HEK293 (cell line): ENCODE data around the gene RNASEH1.

Experiments used
- CTCF ChIA-PET: fragments of 350-600 bp; formaldehyde crosslinking; extraction: SDS; loops from one replicate; lab custom pipeline; 2021; ENCODE audit warnings: antibody characterized with exemption; lab: Yijun Ruan, JAX
- POLR2A ChIA-PET: fragments of 300-600 bp; formaldehyde crosslinking; extraction: SDS; loops from one replicate; lab custom pipeline; 2020; ENCODE audit warnings: antibody characterized with exemption, inconsistent platforms; lab: Yijun Ruan, JAX
- H3K27ac ChIP-seq: fragments of 200-500 bp; sonication (Bioruptor generic); 2 replicates; pipeline ENCODE4 v1.5.1; 2014; ENCODE audit warnings: low read depth, low read length, control low read depth, inconsistent platforms; ENCODE audit errors: extremely low read depth
- H3K36me3 ChIP-seq, 2 experiments: fragments of 200-500 bp in 1 of 2; sonication (Bioruptor generic) in 1 of 2; 1 replicate in 1 of 2; 2 replicates in 1 of 2; pipeline ENCODE4 v1.5.1; 2014 to 2017; ENCODE audit warnings: inconsistent platforms in 2 of 2, low read length in 2 of 2; ENCODE audit not compliant: control insufficient read depth in 2 of 2, insufficient read depth in 1 of 2
- H3K4me1 ChIP-seq: fragments of 200-500 bp; sonication (Bioruptor generic); 2 replicates; pipeline ENCODE4 v1.5.1; 2014; ENCODE audit warnings: mild to moderate bottlenecking, low read length, inconsistent platforms; ENCODE audit not compliant: control insufficient read depth, insufficient read depth
- H3K4me3 ChIP-seq: 2 replicates; pipeline ENCODE4 v1.5.1; 2011; ENCODE audit warnings: low read depth, mild to moderate bottlenecking, control low read depth, low read length, moderate library complexity
- H3K9me3 ChIP-seq: fragments of 200-500 bp; sonication (Bioruptor generic); 2 replicates; pipeline ENCODE4 v1.5.1; 2014; ENCODE audit warnings: low read depth, low read length, inconsistent platforms; ENCODE audit not compliant: control insufficient read depth, insufficient read depth
- BCL6B ChIP-seq: fragments of 450-650 bp; formaldehyde crosslinking; IDR thresholded peaks from 2 replicates; pipeline ENCODE4 v1.5.1; 2017; ENCODE audit warnings: missing biosample characterization, missing genetic modification characterization
- KLF9 ChIP-seq: fragments of 450-650 bp; formaldehyde crosslinking; IDR thresholded peaks from 2 replicates; pipeline ENCODE4 v1.5.1; 2016; ENCODE audit warnings: missing biosample characterization, missing genetic modification characterization, low read depth
- SALL2 ChIP-seq: fragments of 450-650 bp; formaldehyde crosslinking; IDR thresholded peaks from 2 replicates; pipeline ENCODE4 v1.5.0; 2017; ENCODE audit warnings: missing biosample characterization, mild to moderate bottlenecking, missing genetic modification characterization, borderline replicate concordance
- ZBTB10 ChIP-seq: fragments of 450-650 bp; formaldehyde crosslinking; IDR thresholded peaks from 2 replicates; pipeline ENCODE4 v1.5.1; 2016; ENCODE audit warnings: missing biosample characterization, missing genetic modification characterization
- ZBTB21 ChIP-seq: fragments of 450-650 bp; formaldehyde crosslinking; IDR thresholded peaks from 2 replicates; pipeline ENCODE4 v1.5.1; 2017; ENCODE audit warnings: missing biosample characterization, missing genetic modification characterization
- ZFP3 ChIP-seq: fragments of 450-650 bp; formaldehyde crosslinking; IDR thresholded peaks from 2 replicates; pipeline ENCODE4 v1.5.1; 2016; ENCODE audit warnings: low read depth, missing biosample characterization, missing genetic modification characterization
- ZNF132 ChIP-seq: fragments of 450-650 bp; formaldehyde crosslinking; IDR thresholded peaks from 2 replicates; pipeline ENCODE4 v1.5.1; 2017; ENCODE audit warnings: missing biosample characterization, missing genetic modification characterization, borderline replicate concordance
- ZNF146 ChIP-seq: fragments of 450-650 bp; formaldehyde crosslinking; IDR thresholded peaks from 2 replicates; pipeline ENCODE4 v1.5.1; 2016; ENCODE audit warnings: missing biosample characterization, missing genetic modification characterization
- ZNF148 ChIP-seq: fragments of 450-650 bp; formaldehyde crosslinking; IDR thresholded peaks from 2 replicates; pipeline ENCODE4 v1.5.0; 2017; ENCODE audit warnings: missing biosample characterization, missing genetic modification characterization, borderline replicate concordance
- ZNF157 ChIP-seq: fragments of 450-650 bp; formaldehyde crosslinking; IDR thresholded peaks from 2 replicates; pipeline ENCODE4 v1.5.1; 2016; ENCODE audit warnings: missing biosample characterization, missing genetic modification characterization
- ZNF23 ChIP-seq: fragments of 450-650 bp; formaldehyde crosslinking; IDR thresholded peaks from 2 replicates; pipeline ENCODE4 v1.5.1; 2016; ENCODE audit warnings: missing biosample characterization, missing genetic modification characterization, borderline replicate concordance
- ZNF398 ChIP-seq: fragments of 450-650 bp; formaldehyde crosslinking; IDR thresholded peaks from 2 replicates; pipeline ENCODE4 v1.5.1; 2017; ENCODE audit warnings: missing biosample characterization, missing genetic modification characterization
- ZNF488 ChIP-seq: fragments of 450-650 bp; formaldehyde crosslinking; IDR thresholded peaks from 2 replicates; pipeline ENCODE4 v1.5.1; 2016; ENCODE audit warnings: missing biosample characterization, missing genetic modification characterization
- ZNF645 ChIP-seq: fragments of 450-650 bp; formaldehyde crosslinking; IDR thresholded peaks from 2 replicates; pipeline ENCODE4; 2016; ENCODE audit warnings: missing biosample characterization, missing genetic modification characterization
- ZNF768 ChIP-seq: fragments of 450-650 bp; formaldehyde crosslinking; IDR thresholded peaks from 2 replicates; pipeline ENCODE4 v1.5.1; 2018; ENCODE audit warnings: missing biosample characterization, mild to moderate bottlenecking, missing genetic modification characterization
- ZNF843 ChIP-seq: fragments of 450-650 bp; formaldehyde crosslinking; IDR thresholded peaks from 2 replicates; pipeline ENCODE4 v1.5.1; 2016; ENCODE audit warnings: missing biosample characterization, missing genetic modification characterization
- ZSCAN30 ChIP-seq: fragments of 450-650 bp; IDR thresholded peaks from 2 replicates; pipeline ENCODE4 v1.5.1; 2018; ENCODE audit warnings: missing biosample characterization, mild to moderate bottlenecking, missing genetic modification characterization, moderate library complexity

The RNASEH1 gene

GRCh38 chr2:3600256-3600855 lies 42.2 kb upstream of the RNASEH1 start:
- H3K27ac ChIP-seq, result no peak overlapping the region
- CTCF ChIA-PET, result no interaction called here
- H3K4me3 ChIP-seq, result no peak overlapping the region
- H3K36me3 ChIP-seq, result no peaks in the 10 kb centered on the region
- TF ChIP-seq ZBTB21 (tag by site-specific recombination) (no peak), ZFP3 (tag by site-specific recombination) (no peak), ZNF148 (no peak), ZNF157 (no peak), ZNF488 (tag by site-specific recombination) (no peak), ZNF843 (tag by site-specific recombination) (no peak), BCL6B (tag by site-specific recombination) (no peak), SALL2 (tag by site-specific recombination) (no peak), ZNF768 (tag by site-specific recombination) (no peak), ZSCAN30 (tag by site-specific recombination) (no peak), ZBTB10 (tag by site-specific recombination) (no peak), ZNF132 (tag by site-specific recombination) (no peak), ZNF146 (tag by site-specific recombination) (no peak), ZNF645 (tag by site-specific recombination) (no peak), KLF9 (tag by site-specific recombination) (no peak), ZNF23 (tag by site-specific recombination) (no peak), ZNF398 (tag by site-specific recombination) (no peak)
- TF ChIP-seq, all 188 proteins: peak for 0
- POLR2A ChIA-PET, result interaction anchor here (0.8 kb wide), 1 partner anchor 10 kb away, joined by 3 read pairs; no protein-coding TSS in a partner anchor
- H3K4me1 ChIP-seq, result no peaks in the 10 kb centered on the region
- no peaks in the 10 kb centered on the region for H3K9me3 ChIP-seq
